Smooth muscle cell (in vitro differentiated cells): ENCODE results near the gene BCAS1. TPM values are rescaled to one million over a fixed set of nuclear protein-coding genes. Genes with fewer than 3 reads are reported as not detected.

ENCODE experiments used
- DNase-seq: peaks from one replicate; lab custom pipeline; 2025; ENCODE audit not compliant: unreplicated experiment; lab: John Stamatoyannopoulos, UW
- H2AFZ ChIP-seq: fragments of 200-600 bp; sonication (generic); 2 replicates; pipeline ENCODE4 v1.6.0; 2016; ENCODE audit warnings: antibody characterized with exemption, low read depth, mild to moderate bottlenecking
- H3F3A ChIP-seq: fragments of 200-600 bp; sonication (generic); 2 replicates; pipeline ENCODE4 v1.6.0; 2017; ENCODE audit warnings: antibody characterized with exemption, low read depth
- H3K27ac ChIP-seq: fragments of 200-600 bp; sonication (generic); 2 replicates; pipeline ENCODE4 v1.5.1; 2016; ENCODE audit warnings: low read depth, mild to moderate bottlenecking
- H3K27me3 ChIP-seq: fragments of 200-600 bp; sonication (generic); 2 replicates; pipeline ENCODE4 v1.6.1; 2016; ENCODE audit warnings: low read depth, mild to moderate bottlenecking
- H3K36me3 ChIP-seq: fragments of 200-600 bp; sonication (generic); 2 replicates; pipeline ENCODE4 v1.5.1; 2016; ENCODE audit warnings: low read depth
- H3K4me1 ChIP-seq: fragments of 200-600 bp; sonication (generic); 2 replicates; pipeline ENCODE4 v1.5.1; 2016; ENCODE audit warnings: low read depth
- H3K4me2 ChIP-seq: fragments of 200-600 bp; sonication (generic); 2 replicates; pipeline ENCODE4 v1.6.0; 2016; ENCODE audit warnings: mild to moderate bottlenecking
- H3K4me3 ChIP-seq: fragments of 200-600 bp; sonication (generic); 2 replicates; pipeline ENCODE4 v1.5.1; 2016; ENCODE audit warnings: mild to moderate bottlenecking
- H3K79me2 ChIP-seq: fragments of 200-600 bp; sonication (generic); 2 replicates; pipeline ENCODE4 v1.6.0; 2016; ENCODE audit warnings: low read depth, mild to moderate bottlenecking
- H3K9ac ChIP-seq: fragments of 200-600 bp; sonication (generic); 2 replicates; pipeline ENCODE4 v1.6.0; 2016; ENCODE audit warnings: low read depth
- H3K9me3 ChIP-seq: fragments of 200-600 bp; sonication (generic); replicated peaks from 2 replicates; pipeline ENCODE4 v1.5.1; 2016; ENCODE audit warnings: low read depth
- H4K20me1 ChIP-seq: fragments of 200-600 bp; sonication (generic); 2 replicates; pipeline ENCODE4 v1.6.0; 2016; ENCODE audit warnings: low read depth
- WGBS: methylation state at CpG from one replicate; pipeline ENCODE4 v1.1.7; 2016; ENCODE audit warnings: low lambda C conversion rate; 5-methylcytosine and 5-hydroxymethylcytosine counted together
- polyA plus RNA-seq: library from polyadenylated mRNA; unstranded; fragments of >200 nt; fragmentation: Nextera tagmentation; extraction: Ambion mirVana; gene quantifications from 2 replicates; pipeline ENCODE4 v1.2.1, GENCODE V29; 2016
- total RNA-seq: library from RNA; depleted of rRNA; stranded (reverse); fragments of >200 nt; gene quantifications from 2 replicates; pipeline ENCODE4 v1.2.3, GENCODE V29; 2014
- TF ChIP-seq, protein P1 (sequence below): fragments of 200-600 bp; sonication (generic); IDR thresholded peaks from 2 replicates; pipeline ENCODE4 v1.5.1; 2017; ENCODE audit warnings: borderline replicate concordance, mild to moderate bottlenecking, antibody characterized with exemption; ENCODE audit not compliant: insufficient read depth, poor library complexity, severe bottlenecking

Gene BCAS1
- total and polyA plus RNA-seq, 2 experiments from 2014 or later = 0.09 to 0.15 TPM

DNA sequence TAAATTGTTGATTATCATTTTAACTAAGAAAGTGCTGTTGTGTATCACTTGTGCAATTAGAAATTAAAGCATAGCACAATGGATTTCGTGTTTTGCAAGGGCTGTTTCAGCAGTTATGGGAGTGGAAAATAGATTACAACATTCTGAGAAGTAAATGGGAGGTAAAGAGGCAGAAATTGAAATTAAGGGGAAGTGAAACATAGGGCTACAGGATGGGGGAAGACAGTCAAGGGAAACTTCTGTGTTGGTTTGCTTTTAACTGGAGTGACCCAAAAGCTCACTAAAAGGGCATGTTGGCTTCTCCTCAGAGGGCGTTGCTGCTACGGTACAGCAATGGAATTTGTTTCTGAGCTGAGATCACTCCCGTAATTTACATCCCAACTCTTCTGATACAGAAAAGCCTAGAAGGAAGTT is 147.5 kb downstream of the BCAS1 start:
- DNase-seq = no peak
- no peaks in the 10 kb centered on the region for H3K9me3 ChIP-seq
- no peaks in the 10 kb centered on the region for H3K79me2 ChIP-seq
- no peak overlapping the region for H3K27ac ChIP-seq
- TF ChIP-seq, protein P1, sequence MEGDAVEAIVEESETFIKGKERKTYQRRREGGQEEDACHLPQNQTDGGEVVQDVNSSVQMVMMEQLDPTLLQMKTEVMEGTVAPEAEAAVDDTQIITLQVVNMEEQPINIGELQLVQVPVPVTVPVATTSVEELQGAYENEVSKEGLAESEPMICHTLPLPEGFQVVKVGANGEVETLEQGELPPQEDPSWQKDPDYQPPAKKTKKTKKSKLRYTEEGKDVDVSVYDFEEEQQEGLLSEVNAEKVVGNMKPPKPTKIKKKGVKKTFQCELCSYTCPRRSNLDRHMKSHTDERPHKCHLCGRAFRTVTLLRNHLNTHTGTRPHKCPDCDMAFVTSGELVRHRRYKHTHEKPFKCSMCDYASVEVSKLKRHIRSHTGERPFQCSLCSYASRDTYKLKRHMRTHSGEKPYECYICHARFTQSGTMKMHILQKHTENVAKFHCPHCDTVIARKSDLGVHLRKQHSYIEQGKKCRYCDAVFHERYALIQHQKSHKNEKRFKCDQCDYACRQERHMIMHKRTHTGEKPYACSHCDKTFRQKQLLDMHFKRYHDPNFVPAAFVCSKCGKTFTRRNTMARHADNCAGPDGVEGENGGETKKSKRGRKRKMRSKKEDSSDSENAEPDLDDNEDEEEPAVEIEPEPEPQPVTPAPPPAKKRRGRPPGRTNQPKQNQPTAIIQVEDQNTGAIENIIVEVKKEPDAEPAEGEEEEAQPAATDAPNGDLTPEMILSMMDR = no peak
- H4K20me1 ChIP-seq = no peaks in the 10 kb centered on the region
- H3K36me3 ChIP-seq = no peaks in the 10 kb centered on the region
- no peaks in the 10 kb centered on the region for H3K27me3 ChIP-seq
- no peak overlapping the region for H3K9ac ChIP-seq
- H3K4me3 ChIP-seq = no peak overlapping the region
- no peak overlapping the region for H2AFZ ChIP-seq
- H3K4me2 ChIP-seq = no peak overlapping the region
- H3F3A ChIP-seq = peaks cover 2% of the 10 kb centered on the region
- peaks cover 14% of the 10 kb centered on the region for H3K4me1 ChIP-seq
- 63% methylated on average over 4 of the region's 4 CpGs for WGBS

DNA sequence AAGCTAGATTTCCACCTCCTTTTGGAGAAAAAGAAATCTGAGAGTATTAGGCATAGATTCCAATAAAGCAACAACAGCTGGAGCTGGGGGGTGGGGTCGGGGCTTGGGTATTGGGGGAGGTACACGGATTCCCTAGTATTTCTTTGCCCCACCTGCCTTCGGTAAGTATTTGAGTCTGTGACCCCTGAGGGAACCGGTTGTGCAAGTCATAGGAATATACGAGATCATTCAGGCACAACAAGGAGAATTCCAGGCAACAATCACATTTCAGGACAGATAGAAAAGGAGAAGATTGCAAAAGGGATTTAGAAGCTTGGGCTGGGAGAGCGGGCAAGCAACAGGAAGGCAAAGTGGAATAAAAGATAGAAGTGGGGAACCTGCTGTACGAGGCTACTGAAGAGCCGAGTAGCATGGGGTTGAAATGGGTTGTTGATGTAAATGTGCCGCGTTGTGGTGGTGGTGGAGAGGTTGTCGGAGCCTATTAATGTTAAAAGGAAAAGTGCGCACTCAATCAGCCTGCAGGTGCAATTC is 148.9 kb downstream of the BCAS1 start:
- Histone ChIP-seq H3K79me2 (no peaks in the 10 kb centered on the region), H3K9ac (no peak overlapping the region), H3K9me3 (no peaks in the 10 kb centered on the region), H3K4me3 (no peak overlapping the region), H4K20me1 (no peaks in the 10 kb centered on the region), H3K36me3 (no peaks in the 10 kb centered on the region), H3K27me3 (no peaks in the 10 kb centered on the region), H3K4me2 (no peak overlapping the region), H3K27ac (no peak overlapping the region), H3F3A (peaks cover 10% of the 10 kb centered on the region), H3K4me1 (peaks cover 28% of the 10 kb centered on the region), H2AFZ (no peak overlapping the region)
- TF ChIP-seq, protein P1 = no peak
- 75% methylated on average over 12 of the region's 12 CpGs for WGBS
- DNase-seq = no peak

DNA sequence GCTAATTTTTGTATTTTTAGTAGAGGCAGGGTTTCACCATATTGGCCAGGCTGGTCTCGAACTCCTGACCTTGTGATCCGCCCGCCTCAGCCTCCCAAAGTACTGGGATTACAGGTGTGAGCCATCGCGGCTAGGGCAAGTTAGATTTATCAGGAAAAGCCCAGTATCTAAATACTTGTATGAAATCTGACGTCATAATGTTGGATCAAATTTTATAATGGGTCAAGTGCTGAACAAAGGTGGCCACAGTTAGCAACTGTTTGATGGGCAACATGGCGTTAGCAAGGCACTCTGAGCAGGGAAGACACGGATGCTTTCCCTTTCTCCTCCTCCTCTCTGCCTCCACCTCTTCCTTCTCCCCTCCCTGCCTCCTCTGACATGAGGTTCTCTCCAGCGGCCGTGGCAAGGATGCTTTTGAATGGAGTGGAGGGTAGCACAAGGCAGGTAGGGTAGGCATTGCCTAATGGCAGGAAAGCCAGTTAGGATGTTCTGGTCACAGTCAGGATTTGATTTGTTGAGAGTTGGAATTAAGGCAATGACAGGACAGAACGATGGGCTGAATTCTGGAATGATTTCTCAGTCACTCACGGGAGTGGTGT is 149.6 kb downstream of the BCAS1 start:
- TF ChIP-seq, protein P1 = no peak
- H3K36me3 ChIP-seq = no peaks in the 10 kb centered on the region
- no peaks in the 10 kb centered on the region for H3K27me3 ChIP-seq
- H3K4me1 ChIP-seq = peaks cover 36% of the 10 kb centered on the region
- peaks cover 17% of the 10 kb centered on the region for H3F3A ChIP-seq
- H3K79me2 ChIP-seq = no peaks in the 10 kb centered on the region
- no peak overlapping the region for H3K4me3 ChIP-seq
- H3K27ac ChIP-seq = no peak overlapping the region
- 91% methylated on average over 12 of the region's 12 CpGs for whole genome bisulfite sequencing
- H3K9me3 ChIP-seq = no peaks in the 10 kb centered on the region
- H3K9ac ChIP-seq = no peak overlapping the region
- no peak for DNase-seq
- H2AFZ ChIP-seq = no peak overlapping the region
- no peak overlapping the region for H3K4me2 ChIP-seq
- H4K20me1 ChIP-seq = no peaks in the 10 kb centered on the region

DNA sequence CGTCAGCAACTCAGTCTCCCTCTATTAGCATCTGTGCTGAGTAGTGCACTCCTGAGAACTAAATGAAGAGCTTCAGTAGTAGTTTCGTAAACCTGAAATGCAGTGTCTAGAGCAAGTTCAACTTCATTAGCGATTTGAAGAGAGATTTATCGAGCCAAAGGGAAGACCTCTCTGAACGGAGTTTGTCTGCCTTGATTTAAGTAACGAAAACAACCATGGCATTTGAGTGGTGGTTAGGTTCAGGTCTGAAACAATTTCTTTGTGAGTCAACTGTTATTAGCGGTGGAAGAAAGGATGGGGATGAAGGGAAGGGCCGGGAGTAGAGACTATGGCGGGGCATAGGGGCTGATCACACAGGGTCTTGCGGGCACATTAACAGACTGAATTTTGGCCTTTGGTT is 150.5 kb downstream of the BCAS1 start:
- no peaks in the 10 kb centered on the region for H4K20me1 ChIP-seq
- no peaks in the 10 kb centered on the region for H3K79me2 ChIP-seq
- TF ChIP-seq, protein P1 = no peak
- 88% methylated on average over 10 of the region's 10 CpGs for WGBS
- H3K36me3 ChIP-seq = no peaks in the 10 kb centered on the region
- H2AFZ ChIP-seq = peak overlapping the region; percentile 36
- H3K27ac ChIP-seq = no peak overlapping the region
- no peaks in the 10 kb centered on the region for H3K9me3 ChIP-seq
- DNase-seq = no peak
- H3K27me3 ChIP-seq = no peaks in the 10 kb centered on the region
- H3K4me2 ChIP-seq = no peak overlapping the region
- H3K4me3 ChIP-seq = no peak overlapping the region
- H3K9ac ChIP-seq = no peak overlapping the region
- peaks cover 42% of the 10 kb centered on the region for H3K4me1 ChIP-seq
- peaks cover 17% of the 10 kb centered on the region for H3F3A ChIP-seq
